HepG2 (cell line): ENCODE results near the gene KDM3A.

Experiments used
- EZH2 ChIP-seq: conservative IDR thresholded peaks from 2 replicates; pipeline ENCODE4 v1.6.1; 2012; ENCODE audit warnings: mild to moderate bottlenecking, low read depth, low read length, moderate library complexity
- JUND ChIP-seq: sonication (generic); formaldehyde crosslinking; IDR thresholded peaks from 2 replicates; pipeline ENCODE4 v1.8.0; 2022; ENCODE audit warnings: mild to moderate bottlenecking, missing genetic modification reagents
- SIN3A ChIP-seq: IDR thresholded peaks from 2 replicates; pipeline ENCODE4 v1.6.1; 2011; ENCODE audit warnings: low read depth, mild to moderate bottlenecking, control low read depth, low read length, borderline replicate concordance
- TCF7L2 ChIP-seq: IDR thresholded peaks from 2 replicates; pipeline ENCODE4 v1.6.1; 2011; ENCODE audit warnings: mild to moderate bottlenecking, low read depth, low read length, moderate library complexity
- ZBTB1 ChIP-seq: sonication (generic); formaldehyde crosslinking; IDR thresholded peaks from 2 replicates; pipeline ENCODE4 v1.4.0; 2020; ENCODE audit warnings: missing genetic modification reagents, borderline replicate concordance
- ZNF496 ChIP-seq: sonication (generic); formaldehyde crosslinking; IDR thresholded peaks from 2 replicates; pipeline ENCODE4 v1.8.1; 2023; ENCODE audit warnings: mild to moderate bottlenecking, moderate library complexity, missing genetic modification reagents; ENCODE audit not compliant: insufficient replicate concordance
- ZNF510 ChIP-seq: sonication (generic); formaldehyde crosslinking; IDR thresholded peaks from 2 replicates; pipeline ENCODE4 v1.4.0; 2020; ENCODE audit warnings: low read depth, mild to moderate bottlenecking, missing genetic modification reagents

DNA sequence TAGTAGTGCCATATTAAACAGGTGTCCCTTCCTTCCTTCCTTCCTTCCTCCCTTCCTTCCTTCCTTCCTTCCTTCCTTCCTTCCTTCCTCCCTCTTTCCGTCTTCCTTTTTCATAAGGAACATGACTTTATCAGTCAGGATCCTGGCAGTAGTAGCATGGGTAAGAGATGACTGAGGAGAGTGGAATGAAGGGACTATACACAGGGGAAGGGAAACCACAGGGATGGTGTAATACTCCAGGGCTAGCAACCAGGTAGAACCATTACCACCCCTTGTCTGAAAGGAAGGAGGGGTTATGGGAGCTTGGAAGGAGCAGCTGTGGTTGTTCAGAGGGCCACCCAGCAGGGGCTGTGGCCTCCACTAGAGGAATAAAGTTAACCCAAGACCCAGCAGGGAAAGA is 23.2 kb upstream of the KDM3A start:
- TF ChIP-seq ZNF510 (no peak), JUND (CRISPR knock-in tag) (no peak), SIN3A (no peak), ZNF496 (no peak), EZH2 (no peak), ZBTB1 (CRISPR knock-in tag) (no peak), TCF7L2 (no peak)
